ENCODE results near the gene CCNF.

CCNF gene

DNA sequence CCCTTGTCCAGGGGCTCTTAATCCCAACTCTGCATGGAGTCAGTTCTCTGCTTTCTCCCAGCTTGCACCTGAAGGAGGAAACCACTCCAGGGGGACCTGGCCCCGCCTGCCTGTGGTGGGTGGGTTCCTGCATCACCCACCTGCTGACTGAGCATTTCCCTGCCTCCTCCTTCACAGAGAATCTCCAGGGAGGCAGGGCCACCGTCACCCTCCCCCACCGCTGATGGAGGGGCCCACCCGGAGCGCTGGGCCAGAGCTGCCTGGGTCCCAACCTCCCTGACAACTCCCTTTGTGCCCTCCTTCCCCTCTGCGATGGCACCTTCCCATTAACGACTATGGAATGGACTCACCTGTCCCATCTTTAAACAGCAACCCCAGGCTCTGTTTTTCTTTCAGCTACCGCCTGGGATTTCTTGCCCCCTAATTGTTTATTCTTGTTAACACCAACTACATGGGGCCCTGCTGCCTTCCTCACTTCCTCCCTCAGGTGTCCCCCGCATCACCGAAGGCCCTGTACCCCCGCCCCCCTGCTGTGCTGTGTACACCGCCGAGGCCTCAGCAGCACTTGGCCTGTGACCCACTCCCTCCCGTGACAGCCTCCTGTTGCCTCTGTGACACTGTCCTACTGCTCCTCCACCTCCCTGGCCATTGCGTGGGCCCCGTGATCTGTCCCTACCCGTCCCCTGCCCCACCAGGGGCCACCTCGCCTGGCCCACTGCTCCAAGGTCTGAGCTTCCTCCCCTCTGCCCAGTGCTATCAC is 29.8 kb downstream of the CCNF start:
- no peak for DNase-seq

- DNase-seq = peak; percentile 94
Measured at GRCh38 chr16:2459647-2460390, 30.6 kb downstream of the CCNF start, which contains the start of gene TEDC2. Gene TEDC2, plus strand, starts transcription at chr16:2460109. Its CDS starts 36 bp downstream, at chr16:2460145.

DNA sequence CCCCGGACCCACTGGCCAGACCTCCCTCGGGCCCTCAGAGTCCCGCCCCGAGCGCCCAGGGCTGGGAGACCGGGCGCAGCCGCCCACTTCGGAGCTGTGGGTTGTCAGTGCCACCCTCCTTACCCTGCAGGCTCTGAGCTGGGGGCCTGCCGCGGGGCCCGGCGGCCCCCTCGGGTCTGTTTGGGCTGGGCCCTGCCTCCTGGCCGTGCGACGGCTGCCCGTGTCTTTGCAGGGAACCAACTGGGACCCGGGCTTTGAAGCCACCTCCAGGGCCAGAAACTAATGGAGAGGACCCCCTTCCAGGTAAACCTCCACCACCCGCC is 31.1 kb downstream of the CCNF start:
- no peak for DNase-seq

DNA sequence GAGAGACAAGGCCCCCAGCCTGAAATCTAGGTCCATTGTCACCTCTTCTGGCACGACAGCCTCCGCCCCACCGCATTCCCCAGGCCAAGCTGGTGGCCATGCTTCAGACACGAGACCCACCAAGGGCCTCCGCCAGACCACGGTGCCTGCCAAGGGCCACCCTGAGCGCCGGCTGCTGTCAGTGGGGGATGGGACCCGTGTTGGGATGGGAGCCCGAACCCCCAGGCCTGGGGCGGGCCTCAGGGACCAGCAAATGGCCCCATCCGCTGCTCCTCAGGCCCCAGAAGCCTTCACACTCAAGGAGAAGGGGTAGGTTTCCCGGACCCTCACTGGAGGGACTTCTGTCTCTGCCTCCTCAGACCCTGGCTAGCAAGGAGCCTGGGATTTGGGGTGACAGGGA is 31.7 kb downstream of the CCNF start:
- DNase-seq = no peak

DNA sequence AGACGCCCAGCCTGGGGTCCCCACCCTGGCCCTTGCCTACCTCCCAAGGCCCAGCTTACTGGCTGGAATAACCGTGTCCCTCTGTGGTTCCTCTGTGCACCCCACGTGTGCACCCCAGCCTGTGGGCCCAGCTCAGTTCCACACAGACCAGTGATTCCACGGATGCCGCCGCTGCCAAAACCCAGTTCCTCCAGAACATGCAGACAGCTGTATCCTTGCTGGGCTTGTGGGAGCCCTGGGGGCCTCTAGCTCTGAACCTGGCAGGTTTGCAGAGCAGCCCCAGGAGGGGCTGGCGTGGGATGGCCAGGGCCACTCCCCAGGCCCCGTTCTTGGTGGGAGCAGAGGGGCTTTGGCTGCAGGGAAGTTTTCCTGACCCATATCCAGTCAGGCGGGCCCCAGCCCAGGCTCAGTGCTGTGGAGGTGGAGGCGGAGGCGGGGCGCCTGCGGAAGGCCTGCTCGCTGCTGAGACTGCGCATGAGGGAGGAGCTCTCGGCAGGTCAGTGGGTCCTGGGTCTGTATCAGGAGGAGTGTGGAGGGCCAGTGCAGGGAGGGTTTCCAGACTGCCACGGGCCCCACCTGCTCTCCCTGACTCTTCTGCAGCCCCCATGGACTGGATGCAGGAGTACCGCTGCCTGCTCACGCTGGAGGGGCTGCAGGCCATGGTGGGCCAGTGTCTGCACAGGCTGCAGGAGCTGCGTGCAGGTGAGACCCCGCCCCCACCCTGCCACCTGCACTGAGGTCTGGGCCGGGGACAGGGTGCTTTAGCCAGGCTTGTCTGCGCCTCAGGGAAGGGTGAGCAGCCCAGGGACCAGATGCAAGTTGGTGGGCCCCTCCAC is 33.0 kb downstream of the CCNF start:
- no peak for DNase-seq

DNA sequence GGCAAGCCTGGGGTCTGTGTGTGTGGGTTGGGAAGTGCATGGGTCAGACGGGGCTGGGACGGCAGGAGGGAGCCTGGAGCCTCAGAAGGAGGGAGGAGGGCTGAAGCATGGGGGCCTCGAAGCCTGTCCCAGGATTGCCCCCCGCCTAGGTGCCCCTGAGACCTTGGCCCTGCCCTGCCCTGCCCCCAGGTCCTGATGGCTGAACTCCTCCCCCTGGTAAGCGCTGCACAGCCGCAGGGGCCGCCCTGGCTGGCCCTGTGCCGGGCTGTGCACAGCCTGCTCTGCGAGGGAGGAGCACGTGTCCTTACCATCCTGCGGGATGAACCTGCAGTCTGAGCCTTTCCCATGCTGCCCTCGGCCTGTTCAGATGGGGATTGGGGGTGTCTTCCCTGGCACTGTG is 35.1 kb downstream of the CCNF start:
- no peak for DNase-seq

- no peak for DNase-seq
Measured at GRCh38 chr16:2465653-2466415, 36.6 kb downstream of the CCNF start.

DNA sequence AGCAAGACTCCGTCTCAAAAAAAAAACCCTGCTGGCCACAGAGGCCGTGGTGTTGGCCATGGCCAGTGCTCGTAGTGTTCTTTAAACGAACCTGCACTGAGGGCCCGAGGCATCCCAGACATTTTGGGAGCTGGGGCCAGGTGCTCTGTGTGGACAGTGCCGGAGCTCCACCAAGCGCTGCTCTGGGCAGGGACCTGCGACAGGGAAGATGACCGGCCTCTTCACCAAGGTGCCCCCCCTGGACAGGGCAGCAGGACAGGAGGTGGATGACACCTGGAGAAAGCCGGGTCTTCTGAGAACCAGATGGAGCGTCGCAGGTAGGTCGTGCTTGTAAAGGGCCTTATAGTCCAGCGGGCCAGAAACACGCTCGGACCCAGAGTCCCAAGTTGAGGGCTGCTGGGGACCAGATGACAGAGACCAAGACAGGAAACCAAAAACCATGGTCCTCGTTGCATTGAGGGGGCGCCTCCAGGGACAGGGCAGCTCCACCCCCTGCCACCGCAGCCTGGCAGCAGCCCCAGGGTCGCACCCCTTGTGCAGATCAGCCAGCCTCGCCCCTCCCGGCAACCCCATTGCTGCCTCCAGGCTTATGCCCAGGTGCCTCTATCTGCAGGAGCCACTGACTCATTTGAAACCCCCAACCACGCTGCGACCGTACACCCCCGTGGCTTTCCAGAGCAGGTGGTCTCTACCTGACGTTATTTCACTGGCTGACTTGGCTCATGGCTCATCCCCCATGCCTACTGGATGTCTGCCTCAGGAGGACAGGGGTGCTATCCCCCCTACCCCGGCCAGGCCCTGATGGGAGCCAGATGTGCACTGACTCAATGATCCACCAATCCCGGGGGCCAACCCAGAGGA is 37.6 kb downstream of the CCNF start:
- DNase-seq = no peak

- peak; percentile 81 for DNase-seq
Measured at GRCh38 chr16:2467528-2468232, 38.4 kb downstream of the CCNF start.

DNA sequence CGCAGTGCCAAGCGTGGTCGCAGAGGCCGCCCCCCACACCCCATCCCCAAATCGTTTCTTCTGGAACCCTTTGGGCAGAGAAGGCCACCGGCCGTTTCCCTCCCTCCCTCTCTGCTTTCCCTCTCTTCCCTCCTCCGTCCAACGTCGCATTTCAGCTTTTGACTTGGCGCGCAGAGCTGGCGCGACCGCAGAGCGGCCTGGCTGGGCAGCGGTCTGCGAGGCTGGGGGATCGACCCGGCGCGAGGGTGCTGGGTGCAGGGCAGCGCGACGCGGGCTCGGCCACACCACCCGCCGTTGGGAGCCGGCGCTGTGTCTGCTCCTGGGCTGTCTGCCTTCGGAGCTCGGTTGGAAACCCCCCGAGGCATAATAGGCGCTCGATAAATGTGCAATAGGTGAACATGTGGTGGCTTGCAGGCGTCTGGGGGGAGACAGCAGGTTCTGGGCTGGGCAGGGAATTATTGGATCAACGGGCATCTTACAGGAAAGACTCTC is 39.0 kb downstream of the CCNF start:
- DNase-seq = no peak

DNA sequence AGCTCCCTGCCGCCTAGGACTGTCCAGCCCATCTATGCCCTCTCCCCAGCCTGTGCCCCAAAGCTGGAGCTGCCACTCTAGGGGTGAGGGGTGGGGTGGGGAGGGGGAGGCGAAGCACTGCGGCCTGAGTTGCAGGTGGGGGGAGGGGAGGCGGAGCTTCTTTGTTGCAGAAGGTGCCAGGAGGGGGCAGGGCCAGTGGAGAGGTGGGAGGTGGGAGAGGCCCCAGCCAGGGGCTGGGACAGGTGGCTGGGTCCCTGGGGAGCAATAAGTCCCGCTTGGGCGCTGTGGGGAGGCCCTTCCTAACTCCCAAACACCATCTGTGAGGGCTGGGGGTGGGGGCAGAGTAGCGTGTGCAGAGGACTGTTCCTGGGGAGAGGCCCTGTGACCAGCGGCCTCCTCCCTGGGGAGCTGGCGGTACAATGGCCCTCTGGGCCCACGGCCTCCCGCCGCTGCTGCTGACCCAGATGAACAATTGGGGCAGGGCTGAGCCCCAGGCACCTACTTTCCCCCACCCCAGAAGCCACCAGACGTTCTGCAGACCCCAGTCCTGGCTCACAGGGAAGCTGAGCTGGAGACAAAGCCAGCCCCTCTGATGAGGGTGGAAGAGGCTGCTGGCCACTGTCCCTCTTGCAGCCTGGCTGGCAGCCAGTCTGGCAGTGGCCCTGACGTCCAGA is 39.6 kb downstream of the CCNF start:
- no peak for DNase-seq

GRCh38 chr16:2469399-2470233 is 40.4 kb downstream of the CCNF start:
- no peak for DNase-seq

DNA sequence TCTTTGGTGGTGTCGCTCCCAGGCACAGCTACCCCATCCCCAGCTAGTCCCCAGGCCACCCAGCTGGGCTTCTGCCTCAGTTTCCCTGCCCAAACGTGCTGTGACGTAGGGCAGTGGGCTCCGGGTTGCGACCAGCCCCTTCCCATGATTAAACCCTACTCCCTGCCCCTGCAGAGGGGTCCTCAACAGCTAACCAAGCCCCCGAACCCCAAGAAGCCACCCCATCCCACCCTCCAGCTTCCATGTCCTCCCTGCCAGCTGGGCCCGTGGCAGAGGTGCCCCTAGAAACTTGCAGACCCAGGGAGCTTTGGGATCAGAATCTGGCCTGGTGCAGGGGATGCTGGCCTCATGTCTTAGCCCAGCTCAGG is 41.0 kb downstream of the CCNF start:
- no peak for DNase-seq

DNA sequence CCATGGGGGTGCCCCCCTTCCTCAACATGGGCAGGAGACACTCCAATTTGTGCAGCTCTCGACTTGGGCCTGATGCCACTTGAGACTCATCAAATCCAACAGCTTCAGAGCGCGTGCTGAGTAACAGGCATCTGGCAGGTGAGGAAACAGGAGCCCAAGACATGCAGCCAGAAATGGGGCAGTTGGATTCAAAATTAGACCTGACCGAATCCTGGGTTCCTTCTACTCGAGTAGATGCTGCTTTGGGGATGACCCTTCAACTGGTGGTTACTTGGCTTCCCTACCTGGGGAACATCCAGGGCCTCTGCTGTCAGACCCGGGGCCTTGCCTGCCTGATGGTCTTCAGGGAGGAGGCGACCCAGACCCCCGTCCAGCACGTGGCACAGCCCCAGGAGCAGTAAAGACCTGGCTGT is 41.4 kb downstream of the CCNF start:
- no peak for DNase-seq

GRCh38 chr16:2471016-2471652 is 41.9 kb downstream of the CCNF start, which contains the start of gene NTN3:
Gene NTN3, plus strand, starts transcription at chr16:2471297. Its CDS starts 405 bp downstream, at chr16:2471702.
- no peak for DNase-seq

DNA sequence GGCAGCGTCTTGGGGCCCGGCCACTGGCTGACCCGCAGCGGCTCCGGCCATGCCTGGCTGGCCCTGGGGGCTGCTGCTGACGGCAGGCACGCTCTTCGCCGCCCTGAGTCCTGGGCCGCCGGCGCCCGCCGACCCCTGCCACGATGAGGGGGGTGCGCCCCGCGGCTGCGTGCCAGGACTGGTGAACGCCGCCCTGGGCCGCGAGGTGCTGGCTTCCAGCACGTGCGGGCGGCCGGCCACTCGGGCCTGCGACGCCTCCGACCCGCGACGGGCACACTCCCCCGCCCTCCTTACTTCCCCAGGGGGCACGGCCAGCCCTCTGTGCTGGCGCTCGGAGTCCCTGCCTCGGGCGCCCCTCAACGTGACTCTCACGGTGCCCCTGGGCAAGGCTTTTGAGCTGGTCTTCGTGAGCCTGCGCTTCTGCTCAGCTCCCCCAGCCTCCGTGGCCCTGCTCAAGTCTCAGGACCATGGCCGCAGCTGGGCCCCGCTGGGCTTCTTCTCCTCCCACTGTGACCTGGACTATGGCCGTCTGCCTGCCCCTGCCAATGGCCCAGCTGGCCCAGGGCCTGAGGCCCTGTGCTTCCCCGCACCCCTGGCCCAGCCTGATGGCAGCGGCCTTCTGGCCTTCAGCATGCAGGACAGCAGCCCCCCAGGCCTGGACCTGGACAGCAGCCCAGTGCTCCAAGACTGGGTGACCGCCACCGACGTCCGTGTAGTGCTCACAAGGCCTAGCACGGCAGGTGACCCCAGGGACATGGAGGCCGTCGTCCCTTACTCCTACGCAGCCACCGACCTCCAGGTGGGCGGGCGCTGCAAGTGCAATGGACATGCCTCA is 42.6 kb downstream of the CCNF start:
- DNase-seq = no peak

- DNase-seq = no peak
Measured at GRCh38 chr16:2472488-2472864, 43.2 kb downstream of the CCNF start.
